Ovary (tissue), 9 donors: Measurements from ENCODE around the gene TP53I11. TPM values are rescaled to one million over a fixed set of nuclear protein-coding genes. Genes with fewer than 3 reads are reported as not detected.

ENCODE experiments used
- DNase-seq, 5 donors: peaks; one replicate each; pipeline ENCODE4 v3.0.0-alpha.2; 2019 to 2020
- H3K27ac ChIP-seq, 2 donors: fragments of 200-600 bp; one replicate each; pipeline versions ENCODE4 v1.5.1 to v1.8.0; 2019 to 2022
- H3K27me3 ChIP-seq: fragments of 200-600 bp; one replicate; pipeline ENCODE4 v1.8.0; 2022
- H3K36me3 ChIP-seq: fragments of 200-600 bp; sonication (generic); one replicate; pipeline ENCODE4 v1.5.1; 2019
- H3K4me1 ChIP-seq: one replicate; pipeline ENCODE4 v1.8.1; 2013; ENCODE audit warnings: mild to moderate bottlenecking, moderate library complexity; ENCODE audit not compliant: insufficient read depth
- H3K4me3 ChIP-seq: fragments of 200-600 bp; sonication (generic); one replicate; pipeline ENCODE4 v1.5.1; 2017
- H3K9me3 ChIP-seq, 2 donors: fragments of 200-600 bp in 1 of 2; sonication (generic) in 1 of 2; one replicate each; pipeline versions ENCODE4 v1.5.1 to v1.8.1; 2013 to 2019; ENCODE audit warnings: mild to moderate bottlenecking in 1 of 2, moderate library complexity in 1 of 2
- CTCF ChIP-seq, 3 donors: fragments of 450-650 bp in 2 of 3; fragments of 200-600 bp in 1 of 3; IDR thresholded peaks; one replicate each; pipeline versions ENCODE4 v1.5.1 to v1.8.0; 2016 to 2022; ENCODE audit warnings: antibody characterized with exemption in 3 of 3, mild to moderate bottlenecking in 1 of 3
- EP300 ChIP-seq: sonication (generic); formaldehyde crosslinking; IDR thresholded peaks from one replicate; pipeline ENCODE4 v1.6.1; 2017; ENCODE audit warnings: antibody characterized with exemption
- POLR2A ChIP-seq: fragments of 450-650 bp; IDR thresholded peaks from one replicate; pipeline ENCODE4 v1.6.1; 2017; ENCODE audit warnings: antibody characterized with exemption, mild to moderate bottlenecking, moderate library complexity
- WGBS, 3 donors: extraction: QIAGEN DNeasy Blood & Tissue Kit in 1 of 3; methylation state at CpG; one replicate each; pipeline versions ENCODE4 v1.1.5 to v1.1.7; 2013 to 2017; 5-methylcytosine and 5-hydroxymethylcytosine counted together
- intact Hi-C, 4 donors: fragments of 100-400 bp; cut with DNase I; formaldehyde crosslinking; loops; one replicate each; pipeline versions ENCODE4 v1.11.0 to v1.15.1; 2022 to 2023
- polyA plus RNA-seq, 2 donors: library from polyadenylated mRNA; stranded (reverse); fragments of 200-250 nt in 1 of 2; fragments of 350-450 nt in 1 of 2; fragmentation: Illumina TruSeq in 1 of 2; extraction: RNeasy Lipid Tissue Mini Kit (QIAGEN cat#74804) in 1 of 2; gene quantifications; one replicate each; pipeline ENCODE4 v1.2.3, GENCODE V29; 2013 to 2014
- total RNA-seq, 7 donors: library from RNA; depleted of rRNA in 2 of 7; stranded (reverse); fragments of >200 nt in 2 of 7; fragmentation: NEBNext Ultra II Directional in 3 of 7; extraction: Animal tissue kit (Norgen Biotek cat#: 25700) in 3 of 7; gene quantifications; one replicate each; pipeline versions ENCODE4 v1.1.0 to v1.2.4, GENCODE V29; 2016 to 2023
- donor health status: DM: no; HTN: no; CAD: no; lungs with moderate emphysema.
- donor health status: DM: no; HTN: no; CAD: no.
- donor health status: Bipolar disorder and iron deficiency.
- donor health status: DM: yes; HTN: yes; CAD: no.
- donor health status: DM: no; HTN: no; CAD: no.
- donor health status: DM: yes; HTN: yes; CAD: no.

TP53I11 gene
- total and polyA plus RNA-seq, 9 donors, result 9.2 to 51.9 (median 21.8) TPM

- H3K4me1 ChIP-seq, result no peaks in the 10 kb centered on the region
- no peak for DNase-seq
- no peak for TF ChIP-seq EP300
- TF ChIP-seq CTCF (IDR thresholded peaks at IDR 0.05), result no peak
- TF ChIP-seq POLR2A, result no peak
- H3K27ac ChIP-seq, result no peak overlapping the region
- no peak overlapping the region for H3K4me3 ChIP-seq
- H3K36me3 ChIP-seq, result no peaks in the 10 kb centered on the region
- no peaks in the 10 kb centered on the region for H3K27me3 ChIP-seq
- H3K9me3 ChIP-seq, result no peaks in the 10 kb centered on the region
- intact Hi-C loops, result no loop called here
- 86 to 87% (median 87%) methylated on average over 13 of the region's 13 CpGs for WGBS, 3 donors
These were observed 23.1 kb upstream of the TP53I11 start for GRCh38 chr11:44973632-44974401.

GRCh38 chr11:44972746-44973435, 22.2 kb upstream of the TP53I11 start:
- H3K9me3 ChIP-seq, result no peaks in the 10 kb centered on the region
- TF ChIP-seq POLR2A (no peak), EP300 (no peak), CTCF (IDR thresholded peaks at IDR 0.05) (no peak)
- DNase-seq, result no peak
- H3K36me3 ChIP-seq, result no peaks in the 10 kb centered on the region
- H3K4me3 ChIP-seq, result no peak overlapping the region
- no peaks in the 10 kb centered on the region for H3K4me1 ChIP-seq
- H3K27ac ChIP-seq, result no peak overlapping the region
- 65 to 75% (median 73%) methylated on average over 19 of the region's 19 CpGs for WGBS, 3 donors
- H3K27me3 ChIP-seq, result no peaks in the 10 kb centered on the region
- intact Hi-C loops, result no loop called here

DNA sequence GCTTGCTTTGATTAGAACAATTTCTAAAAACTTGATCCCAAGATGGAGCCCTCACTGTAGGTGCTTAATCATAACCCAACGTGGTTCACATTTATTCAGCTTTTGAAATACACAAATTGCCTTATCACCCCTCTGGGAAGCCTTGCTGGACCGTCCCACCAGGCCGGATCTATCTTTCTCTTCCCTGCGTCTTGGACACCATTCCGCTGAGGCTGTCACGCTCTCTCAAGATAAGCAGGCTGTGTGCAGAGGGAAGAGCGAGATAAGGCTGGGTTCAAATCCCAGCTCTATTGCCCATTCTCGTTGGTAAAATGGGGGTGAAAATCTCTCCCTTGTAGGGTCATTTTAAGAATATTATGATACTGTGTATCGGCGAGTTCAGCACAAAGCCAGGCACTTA, 20.5 kb upstream of the TP53I11 start:
- Histone ChIP-seq H3K4me3 (no peak overlapping the region), H3K9me3 (no peaks in the 10 kb centered on the region)

DNA sequence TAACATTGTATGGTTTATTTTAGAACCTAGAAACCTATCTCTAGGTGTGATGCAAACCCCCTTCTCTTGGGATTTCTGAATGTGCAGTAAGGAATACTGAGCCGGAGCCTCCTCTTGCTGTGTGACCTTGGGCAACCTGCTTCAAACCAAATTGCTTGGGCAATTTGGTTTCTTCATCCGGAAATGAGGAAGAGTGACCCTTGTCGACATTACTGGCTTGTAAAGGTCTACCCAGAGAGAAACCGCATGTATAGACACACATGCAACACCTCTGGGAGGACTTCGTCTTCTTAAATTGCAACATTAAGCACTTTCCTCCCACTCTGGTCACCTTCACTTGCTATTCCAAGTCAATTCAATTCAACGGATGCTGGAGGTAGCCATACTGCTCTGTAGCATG, 19.6 kb upstream of the TP53I11 start:
- intact Hi-C loops, result no loop called here
- TF ChIP-seq POLR2A (no peak), CTCF (IDR thresholded peaks at IDR 0.05) (no peak), EP300 (no peak)
- H3K4me3 ChIP-seq, result no peak overlapping the region
- no peaks in the 10 kb centered on the region for H3K36me3 ChIP-seq
- H3K27me3 ChIP-seq, result no peaks in the 10 kb centered on the region
- no peaks in the 10 kb centered on the region for H3K4me1 ChIP-seq
- H3K9me3 ChIP-seq, result no peaks in the 10 kb centered on the region
- no peak for DNase-seq
- 71 to 81% (median 73%) methylated on average over 6 of the region's 6 CpGs for WGBS, 3 donors
- no peak overlapping the region for H3K27ac ChIP-seq

More for the DNA sequence above, 20.5 kb upstream of the TP53I11 start:
- no peak for DNase-seq
- TF ChIP-seq EP300 (no peak), CTCF (IDR thresholded peaks at IDR 0.05) (no peak), POLR2A (no peak)
- Histone ChIP-seq H3K27ac (no peak overlapping the region), H3K36me3 (no peaks in the 10 kb centered on the region), H3K4me1 (no peaks in the 10 kb centered on the region), H3K27me3 (no peaks in the 10 kb centered on the region)
- WGBS, 3 donors, result 70 to 79% (median 73%) methylated on average over 10 of the region's 10 CpGs
- intact Hi-C loops, result no loop called here
